Heart left ventricle (tissue), 13 donors: ENCODE measurements around the gene PLA2G4A.

Experiments
- POLR2A ChIP-seq, 2 donors: fragments of 450-650 bp; IDR thresholded peaks; one replicate each; pipeline ENCODE4 v1.6.1; 2017; ENCODE audit warnings: antibody characterized with exemption in 2 of 2, mild to moderate bottlenecking in 2 of 2, moderate library complexity in 2 of 2
- TF ChIP-seq, protein P1 (sequence below), 12 donors: fragments of 200-600 bp; sonication (generic) in 4 of 12; IDR thresholded peaks; one replicate each; pipeline versions ENCODE4 v1.5.0 to v1.8.0; 2018 to 2022; ENCODE audit warnings: antibody characterized with exemption in 12 of 12, mild to moderate bottlenecking in 5 of 12
- donor health status: ischemic (EF 13 %, LVEDD 7.1; RV severe dilation, severe dysfunction).
- donor health status: DM: no; HTN: yes; CAD: no.
- donor health status: DM: no; HTN: no; CAD: no.
- donor health status: ischemic (EF 25% LVEDD 6.9; RV normal size, moderate dysfunction).
- donor health status: ischemic (EF 25% LVEDD 5.7; RV mildly dilated, moderate dysfunction).
- donor health status: ischemic (EF 35%, LVEDD 5.7; RV mildly dilated, moderate dysfunction).
- donor health status: nonischemic (EF 11% LVEDD 7.7; RV severe dilation, severe dysfunction).
- donor health status: DM: yes; HTN: yes; CAD: no.
- donor health status: PGD.
- donor health status: ischemic (EF 29% LVEDD 5.4; RV normal size, mild dysfunction).
- donor health status: nonischemic (EF 23%, LVEDD 6.1; RV moderate dilation, normal function).

DNA sequence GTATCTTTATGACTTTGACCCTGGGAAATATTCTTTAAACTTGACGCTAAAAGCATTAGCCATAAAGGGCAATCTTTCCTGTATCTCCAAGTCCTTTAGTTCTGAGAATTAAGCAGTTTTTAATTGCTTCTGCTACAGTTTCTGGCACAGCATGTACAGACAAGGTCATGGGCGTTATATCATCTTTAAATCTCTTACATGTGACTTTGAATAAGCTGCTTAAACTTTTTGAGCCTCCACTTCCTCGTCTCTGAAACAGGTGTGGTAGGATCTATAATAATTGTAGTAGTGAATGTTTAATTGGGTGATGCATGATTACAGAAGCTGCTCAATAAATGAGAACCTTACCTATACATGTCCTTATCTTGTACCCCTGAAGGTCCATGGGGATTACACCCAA lies 153.4 kb downstream of the PLA2G4A start:
- TF ChIP-seq, protein P1, sequence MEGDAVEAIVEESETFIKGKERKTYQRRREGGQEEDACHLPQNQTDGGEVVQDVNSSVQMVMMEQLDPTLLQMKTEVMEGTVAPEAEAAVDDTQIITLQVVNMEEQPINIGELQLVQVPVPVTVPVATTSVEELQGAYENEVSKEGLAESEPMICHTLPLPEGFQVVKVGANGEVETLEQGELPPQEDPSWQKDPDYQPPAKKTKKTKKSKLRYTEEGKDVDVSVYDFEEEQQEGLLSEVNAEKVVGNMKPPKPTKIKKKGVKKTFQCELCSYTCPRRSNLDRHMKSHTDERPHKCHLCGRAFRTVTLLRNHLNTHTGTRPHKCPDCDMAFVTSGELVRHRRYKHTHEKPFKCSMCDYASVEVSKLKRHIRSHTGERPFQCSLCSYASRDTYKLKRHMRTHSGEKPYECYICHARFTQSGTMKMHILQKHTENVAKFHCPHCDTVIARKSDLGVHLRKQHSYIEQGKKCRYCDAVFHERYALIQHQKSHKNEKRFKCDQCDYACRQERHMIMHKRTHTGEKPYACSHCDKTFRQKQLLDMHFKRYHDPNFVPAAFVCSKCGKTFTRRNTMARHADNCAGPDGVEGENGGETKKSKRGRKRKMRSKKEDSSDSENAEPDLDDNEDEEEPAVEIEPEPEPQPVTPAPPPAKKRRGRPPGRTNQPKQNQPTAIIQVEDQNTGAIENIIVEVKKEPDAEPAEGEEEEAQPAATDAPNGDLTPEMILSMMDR (IDR thresholded peaks at IDR 0.05): no peak
- no peak for TF ChIP-seq POLR2A (IDR thresholded peaks at IDR 0.05)
